ENCODE data around the gene KRT40.

DNA sequence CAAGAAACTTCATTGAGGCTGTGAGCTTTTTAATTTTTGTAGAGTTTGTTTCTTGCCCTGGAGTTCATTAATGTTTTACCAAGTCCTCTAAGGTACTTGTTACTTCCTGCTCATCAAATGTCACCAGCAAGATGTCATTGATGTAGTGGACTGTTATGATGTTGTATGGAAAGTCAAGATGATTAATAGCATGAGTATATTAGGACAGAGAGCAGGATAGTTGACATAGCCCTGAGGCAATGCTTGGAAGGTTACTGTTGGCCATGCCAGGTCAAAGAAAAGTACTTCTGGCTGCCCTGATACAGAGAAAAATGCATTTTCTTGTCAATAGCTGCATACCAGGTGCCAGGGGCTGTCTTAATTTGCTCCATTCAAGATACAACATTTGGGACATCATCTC, 36.2 kb upstream of the KRT40 start:
- TF ChIP-seq EZH2 (IDR thresholded peaks at IDR 0.05; ENCODE audit: borderline replicate concordance) (no peak), CTCF (IDR thresholded peaks at IDR 0.05; ENCODE audit: poor library complexity) (no peak), EZH2phosphoT487 (IDR thresholded peaks at IDR 0.05; ENCODE audit: low read depth, severe bottlenecking, unreplicated experiment) (no peak)

All from hepatocyte (in vitro differentiated cells).